CD14-positive monocyte (primary cell): Measurements from ENCODE around the gene GRID2IP. TPM values are rescaled to one million over a fixed set of nuclear protein-coding genes. Genes with fewer than 3 reads are reported as not detected.

ENCODE experiments used
- DNase-seq, 3 donors: peaks; one replicate each; pipeline ENCODE4 v3.0.0-alpha.2; 2011 to 2022
- H2AFZ ChIP-seq: 2 replicates; pipeline ENCODE4 v1.6.0; 2012; ENCODE audit warnings: mild to moderate bottlenecking, low read depth, low read length, inconsistent platforms; ENCODE audit not compliant: insufficient read depth, poor library complexity, severe bottlenecking
- H3K27ac ChIP-seq, 2 donors: 1 replicate in 1 of 2; 2 replicates in 1 of 2; pipeline ENCODE4 v1.5.1; 2012 to 2013; ENCODE audit warnings: low read length in 2 of 2, control low read depth in 1 of 2, inconsistent platforms in 1 of 2, low read depth in 1 of 2, mild to moderate bottlenecking in 1 of 2
- H3K27me3 ChIP-seq, 2 donors: one replicate each; pipeline versions ENCODE4 v1.6.0 to v1.6.1; 2011 to 2013; ENCODE audit warnings: low read length in 2 of 2; ENCODE audit not compliant: control insufficient read depth in 2 of 2, insufficient read depth in 2 of 2
- H3K36me3 ChIP-seq, 2 donors: replicated peaks in 1 of 2; 1 replicate in 1 of 2; 2 replicates in 1 of 2; pipeline versions ENCODE4 v1.5.1 to v1.6.1; 2012 to 2013; ENCODE audit warnings: low read length in 2 of 2, control low read depth in 1 of 2, inconsistent platforms in 1 of 2, mild to moderate bottlenecking in 1 of 2; ENCODE audit not compliant: insufficient read depth in 2 of 2, control insufficient read depth in 1 of 2
- H3K4me1 ChIP-seq, 2 donors: 1 replicate in 1 of 2; 2 replicates in 1 of 2; pipeline versions ENCODE4 v1.5.1 to v1.6.1; 2012 to 2013; ENCODE audit warnings: low read length in 2 of 2, control low read depth in 1 of 2, inconsistent platforms in 1 of 2, mild to moderate bottlenecking in 1 of 2, moderate library complexity in 1 of 2; ENCODE audit not compliant: insufficient read depth in 2 of 2, control insufficient read depth in 1 of 2
- H3K4me2 ChIP-seq: replicated peaks from 2 replicates; pipeline ENCODE3; 2012; ENCODE audit warnings: low read length, moderate library complexity, mild to moderate bottlenecking; ENCODE audit not compliant: poor library complexity, severe bottlenecking; ENCODE audit errors: extremely low read depth
- H3K4me3 ChIP-seq, 3 experiments: fragments of 200-600 bp in 1 of 3; sonication (generic) in 1 of 3; replicated peaks in 1 of 3; 1 replicate in 2 of 3; 2 replicates in 1 of 3; pipeline ENCODE4 v1.5.1; 2011 to 2013; ENCODE audit warnings: low read length in 3 of 3, mild to moderate bottlenecking in 3 of 3, control low read depth in 2 of 3, low read depth in 2 of 3, inconsistent platforms in 1 of 3, moderate library complexity in 1 of 3
- H3K79me2 ChIP-seq: 2 replicates; pipeline ENCODE4 v1.6.0; 2012; ENCODE audit warnings: mild to moderate bottlenecking, control low read depth, inconsistent platforms, low read length, moderate library complexity; ENCODE audit not compliant: insufficient read depth
- H3K9ac ChIP-seq: 2 replicates; pipeline ENCODE4 v1.6.0; 2017; ENCODE audit warnings: low read length, mild to moderate bottlenecking; ENCODE audit not compliant: insufficient read depth, poor library complexity, severe bottlenecking
- H3K9me3 ChIP-seq, 2 donors: replicated peaks in 1 of 2; 1 replicate in 1 of 2; 2 replicates in 1 of 2; pipeline versions ENCODE4 v1.5.1 to v1.6.1; 2012 to 2013; ENCODE audit warnings: low read length in 2 of 2, control low read depth in 1 of 2; ENCODE audit not compliant: control insufficient read depth in 1 of 2, insufficient read depth in 1 of 2
- H4K20me1 ChIP-seq: 2 replicates; pipeline ENCODE4 v1.6.0; 2012; ENCODE audit warnings: mild to moderate bottlenecking, low read length, control low read depth, moderate library complexity; ENCODE audit not compliant: insufficient read depth
- H3K27ac Mint-ChIP-seq, 7 donors: one replicate each; pipeline ENCODE4 v1.8.0; 2020; ENCODE audit warnings: mild to moderate bottlenecking in 7 of 7, mixed read lengths in 7 of 7, moderate library complexity in 6 of 7, inconsistent platforms in 2 of 7
- H3K27me3 Mint-ChIP-seq, 3 donors: one replicate each; pipeline ENCODE4 v1.8.0; 2021 to 2022; ENCODE audit warnings: low read depth in 3 of 3, mild to moderate bottlenecking in 3 of 3, mixed read lengths in 3 of 3, moderate library complexity in 3 of 3, inconsistent platforms in 1 of 3
- H3K36me3 Mint-ChIP-seq, 2 donors: one replicate each; pipeline ENCODE4 v1.8.0; 2020; ENCODE audit warnings: mixed read lengths in 2 of 2, inconsistent platforms in 1 of 2, mild to moderate bottlenecking in 1 of 2
- H3K4me1 Mint-ChIP-seq: one replicate; pipeline ENCODE4 v1.8.0; 2020; ENCODE audit warnings: mild to moderate bottlenecking, mixed read lengths
- H3K4me3 Mint-ChIP-seq, 2 donors: one replicate each; pipeline ENCODE4 v1.8.0; 2020; ENCODE audit warnings: mild to moderate bottlenecking in 2 of 2, mixed read lengths in 2 of 2, moderate library complexity in 1 of 2
- H3K9me3 Mint-ChIP-seq, 7 donors: one replicate each; pipeline ENCODE4 v1.8.0; 2020 to 2022; ENCODE audit warnings: mixed read lengths in 7 of 7, mild to moderate bottlenecking in 6 of 7, moderate library complexity in 6 of 7, inconsistent platforms in 2 of 7
- WGBS: methylation state at CpG from one replicate; pipeline ENCODE4 v1.1.5; 2013; ENCODE audit warnings: missing lambda C conversion rate; ENCODE audit not compliant: insufficient coverage; 5-methylcytosine and 5-hydroxymethylcytosine counted together
- intact Hi-C, 2 donors: fragments of 100-400 bp; cut with micrococcal nuclease; formaldehyde crosslinking; loops; one replicate each; pipeline versions ENCODE4 v1.15.0 to v1.15.1; 2023
- polyA plus RNA-seq, 3 donors: library from polyadenylated mRNA; depleted of rRNA in 1 of 3; unstranded in 2 of 3; stranded (reverse) in 1 of 3; fragments of 300-500 nt in 2 of 3; fragments of >200 nt in 1 of 3; fragmentation: Illumina TruSeq in 2 of 3; gene quantifications; 1 replicate in 2 of 3; 2 replicates in 1 of 3; pipeline ENCODE4 v1.2.3, GENCODE V29; 2012 to 2021
- TF ChIP-seq, protein P1 (sequence below): fragments of 200-600 bp; IDR thresholded peaks from one replicate; pipeline ENCODE4 v1.8.0; 2022; ENCODE audit warnings: antibody characterized with exemption, mild to moderate bottlenecking

The GRID2IP gene
- polyA plus RNA-seq, 3 donors, result not detected

- H3K4me2 ChIP-seq, result no peak overlapping the region
- H3K27ac ChIP-seq, result no peak overlapping the region
- 97% methylated on average over 23 of the region's 26 CpGs for WGBS
Measured at GRCh38 chr7:6510476-6511133, 40.7 kb downstream of the GRID2IP start.

DNA sequence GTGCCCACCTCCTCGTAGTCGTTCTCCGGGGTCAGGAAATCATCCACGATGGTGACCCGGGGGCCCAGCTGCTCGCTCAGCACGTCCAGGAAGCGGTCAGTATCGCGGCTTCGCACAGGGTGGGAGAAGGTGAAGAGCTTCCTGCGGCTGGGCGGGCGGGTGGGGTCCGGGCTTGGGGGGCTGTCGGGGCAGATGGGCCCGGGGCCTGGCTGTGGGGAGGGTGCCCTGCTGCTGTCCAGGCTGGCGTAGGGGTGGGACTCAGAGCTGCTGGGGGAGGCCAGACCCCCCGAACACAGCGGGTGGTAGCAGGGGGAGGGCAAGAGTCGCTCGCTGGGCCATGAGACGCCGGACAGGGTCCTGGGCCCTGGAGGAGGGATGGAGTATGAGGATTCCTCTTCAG is 42.3 kb downstream of the GRID2IP start:
- TF ChIP-seq, protein P1, sequence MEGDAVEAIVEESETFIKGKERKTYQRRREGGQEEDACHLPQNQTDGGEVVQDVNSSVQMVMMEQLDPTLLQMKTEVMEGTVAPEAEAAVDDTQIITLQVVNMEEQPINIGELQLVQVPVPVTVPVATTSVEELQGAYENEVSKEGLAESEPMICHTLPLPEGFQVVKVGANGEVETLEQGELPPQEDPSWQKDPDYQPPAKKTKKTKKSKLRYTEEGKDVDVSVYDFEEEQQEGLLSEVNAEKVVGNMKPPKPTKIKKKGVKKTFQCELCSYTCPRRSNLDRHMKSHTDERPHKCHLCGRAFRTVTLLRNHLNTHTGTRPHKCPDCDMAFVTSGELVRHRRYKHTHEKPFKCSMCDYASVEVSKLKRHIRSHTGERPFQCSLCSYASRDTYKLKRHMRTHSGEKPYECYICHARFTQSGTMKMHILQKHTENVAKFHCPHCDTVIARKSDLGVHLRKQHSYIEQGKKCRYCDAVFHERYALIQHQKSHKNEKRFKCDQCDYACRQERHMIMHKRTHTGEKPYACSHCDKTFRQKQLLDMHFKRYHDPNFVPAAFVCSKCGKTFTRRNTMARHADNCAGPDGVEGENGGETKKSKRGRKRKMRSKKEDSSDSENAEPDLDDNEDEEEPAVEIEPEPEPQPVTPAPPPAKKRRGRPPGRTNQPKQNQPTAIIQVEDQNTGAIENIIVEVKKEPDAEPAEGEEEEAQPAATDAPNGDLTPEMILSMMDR, result no peak
- Histone ChIP-seq H3K9me3 (no peaks in the 10 kb centered on the region), H3K27me3 (no peaks in the 10 kb centered on the region), H3K4me2 (no peak overlapping the region), H3K79me2 (no peaks in the 10 kb centered on the region), H4K20me1 (no peaks in the 10 kb centered on the region), H3K27ac (no peak overlapping the region), H3K9ac (no peak overlapping the region), H3K36me3 (no peaks in the 10 kb centered on the region), H3K4me3 (no peak overlapping the region), H2AFZ (no peak overlapping the region), H3K4me1 (peaks cover 7 to 8% of the 10 kb centered on the region in 2 donors)
- no peak for DNase-seq
- peaks cover 6 to 14% (median 8%) of the 10 kb centered on the region in 3 donors for H3K27me3 Mint-ChIP-seq
- peaks cover 6% of the 10 kb centered on the region for H3K4me1 Mint-ChIP-seq
- no peak overlapping the region for H3K27ac Mint-ChIP-seq
- intact Hi-C loops, result no loop called here
- no peak overlapping the region for H3K4me3 Mint-ChIP-seq
- 96% methylated on average over 14 of the region's 24 CpGs for WGBS
- no peaks in the 10 kb centered on the region for H3K36me3 Mint-ChIP-seq
- H3K9me3 Mint-ChIP-seq, result peaks cover 0 to 2% (median 0%) of the 10 kb centered on the region in 7 donors

More at GRCh38 chr7:6510476-6511133, 40.7 kb downstream of the GRID2IP start:
- H3K27ac Mint-ChIP-seq, result no peak overlapping the region
- no peak overlapping the region for H3K4me3 Mint-ChIP-seq
- Histone ChIP-seq H3K9ac (no peak overlapping the region), H4K20me1 (no peaks in the 10 kb centered on the region), H3K9me3 (no peaks in the 10 kb centered on the region), H2AFZ (no peak overlapping the region), H3K27me3 (no peaks in the 10 kb centered on the region), H3K4me3 (no peak overlapping the region), H3K4me1 (no peaks in the 10 kb centered on the region), H3K36me3 (no peaks in the 10 kb centered on the region), H3K79me2 (no peaks in the 10 kb centered on the region)
- intact Hi-C loops, result no loop called here
- TF ChIP-seq, protein P1, result no peak
- peaks cover 6 to 11% (median 6%) of the 10 kb centered on the region in 3 donors for H3K27me3 Mint-ChIP-seq
- H3K9me3 Mint-ChIP-seq, result peaks cover 0 to 2% (median 0%) of the 10 kb centered on the region in 7 donors
- no peaks in the 10 kb centered on the region for H3K4me1 Mint-ChIP-seq
- no peaks in the 10 kb centered on the region for H3K36me3 Mint-ChIP-seq
- no peak for DNase-seq
